Measurements from ENCODE around the gene ARHGAP40.

ARHGAP40 gene

GRCh38 chr20:38589967-38590675 lies 11.5 kb upstream of the ARHGAP40 start:
- H3K9ac ChIP-seq (ENCODE audit: low read length), result no peak overlapping the region
- no peaks in the 10 kb centered on the region for H3K9me3 ChIP-seq (ENCODE audit: low read length)
- no peaks in the 10 kb centered on the region for H3F3A ChIP-seq (ENCODE audit: insufficient read depth, low read length)
- no peak overlapping the region for H3K4me2 ChIP-seq (ENCODE audit: low read length)
- no peaks in the 10 kb centered on the region for H3K4me1 ChIP-seq (ENCODE audit: insufficient read depth, low read length, severe bottlenecking)
- H2AFZ ChIP-seq (ENCODE audit: low read length), result no peak overlapping the region
- no peaks in the 10 kb centered on the region for H4K20me1 ChIP-seq (ENCODE audit: insufficient read depth, low read length)
- no peak overlapping the region for H3K27ac ChIP-seq (ENCODE audit: low read depth, low read length, poor library complexity, severe bottlenecking)
- H3K36me3 ChIP-seq (ENCODE audit: insufficient read depth, low read length), result no peaks in the 10 kb centered on the region
- H3K27me3 ChIP-seq (ENCODE audit: insufficient read depth, low read length), result peaks cover 8% of the 10 kb centered on the region; the same call in 1 of the 2 replicates
- no peaks in the 10 kb centered on the region for H3K79me2 ChIP-seq (ENCODE audit: insufficient read depth, low read length)
- no peak for TF ChIP-seq CTCF (IDR thresholded peaks at IDR 0.05; ENCODE audit: low read length)
- TF ChIP-seq EZH2 (IDR thresholded peaks at IDR 0.05; ENCODE audit: borderline replicate concordance, low read length), result no peak
- no peak overlapping the region for H3K4me3 ChIP-seq (ENCODE audit: low read depth, low read length, poor library complexity, severe bottlenecking)
- H3K9me2 ChIP-seq (ENCODE audit: low read depth, low read length), result no peaks in the 10 kb centered on the region

- no peaks in the 10 kb centered on the region for H3K36me3 ChIP-seq (ENCODE audit: insufficient read depth, low read length)
These were observed 10.7 kb upstream of the ARHGAP40 start for GRCh38 chr20:38590676-38591473.

More at GRCh38 chr20:38590676-38591473, 10.7 kb upstream of the ARHGAP40 start:
- no peaks in the 10 kb centered on the region for H3F3A ChIP-seq (ENCODE audit: insufficient read depth, low read length)
- no peak overlapping the region for H3K9ac ChIP-seq (ENCODE audit: low read length)
- H2AFZ ChIP-seq (ENCODE audit: low read length), result no peak overlapping the region
- peaks cover 2% of the 10 kb centered on the region; the same call in 1 of the 2 replicates for H3K27me3 ChIP-seq (ENCODE audit: insufficient read depth, low read length)
- H3K79me2 ChIP-seq (ENCODE audit: insufficient read depth, low read length), result no peaks in the 10 kb centered on the region
- no peaks in the 10 kb centered on the region for H3K4me1 ChIP-seq (ENCODE audit: insufficient read depth, low read length, severe bottlenecking)
- no peak for TF ChIP-seq CTCF (IDR thresholded peaks at IDR 0.05; ENCODE audit: low read length)
- TF ChIP-seq EZH2 (IDR thresholded peaks at IDR 0.05; ENCODE audit: borderline replicate concordance, low read length), result no peak
- no peak overlapping the region for H3K27ac ChIP-seq (ENCODE audit: low read depth, low read length, poor library complexity, severe bottlenecking)
- H3K4me2 ChIP-seq (ENCODE audit: low read length), result no peak overlapping the region
- no peak overlapping the region for H3K4me3 ChIP-seq (ENCODE audit: low read depth, low read length, poor library complexity, severe bottlenecking)
- H3K9me2 ChIP-seq (ENCODE audit: low read depth, low read length), result no peaks in the 10 kb centered on the region
- no peaks in the 10 kb centered on the region for H4K20me1 ChIP-seq (ENCODE audit: insufficient read depth, low read length)
- no peaks in the 10 kb centered on the region for H3K9me3 ChIP-seq (ENCODE audit: low read length)

Measured in OCI-LY1 (cell line).